ENCODE data around the gene RGS12.

The RGS12 gene

GRCh38 chr4:3253808-3254207, 39.0 kb upstream of the RGS12 start:
- no peak for DNase-seq

- DNase-seq, result no peak
Observed at GRCh38 chr4:3254302-3255131, 38.3 kb upstream of the RGS12 start.

GRCh38 chr4:3255611-3256186, 37.1 kb upstream of the RGS12 start:
- DNase-seq, result no peak

GRCh38 chr4:3256230-3257102, 36.4 kb upstream of the RGS12 start:
- no peak for DNase-seq

GRCh38 chr4:3257103-3257555, 35.7 kb upstream of the RGS12 start:
- no peak for DNase-seq

GRCh38 chr4:3257556-3258482, 35.0 kb upstream of the RGS12 start:
- DNase-seq, result no peak

GRCh38 chr4:3261411-3262207, 31.2 kb upstream of the RGS12 start:
- DNase-seq, result no peak

- DNase-seq, result no peak
Observed at GRCh38 chr4:3262208-3263052, 30.4 kb upstream of the RGS12 start.

GRCh38 chr4:3263053-3263875, 29.6 kb upstream of the RGS12 start:
- no peak for DNase-seq

GRCh38 chr4:3263876-3264193, 29.0 kb upstream of the RGS12 start:
- no peak for DNase-seq

GRCh38 chr4:3266076-3266475, 26.7 kb upstream of the RGS12 start:
- no peak for DNase-seq

- DNase-seq, result no peak
Observed at GRCh38 chr4:3267576-3268394, 25.0 kb upstream of the RGS12 start.

GRCh38 chr4:3268395-3269104, 24.3 kb upstream of the RGS12 start:
- no peak for DNase-seq

GRCh38 chr4:3269105-3269927, 23.5 kb upstream of the RGS12 start:
- no peak for DNase-seq

- DNase-seq, result no peak
Observed at GRCh38 chr4:3269991-3270611, 22.7 kb upstream of the RGS12 start.

GRCh38 chr4:3271131-3271530, 21.7 kb upstream of the RGS12 start:
- no peak for DNase-seq

GRCh38 chr4:3276986-3277385, 15.8 kb upstream of the RGS12 start:
- DNase-seq, result no peak
